Peyer's patch (tissue), 4 donors: ENCODE measurements around the gene STT3B.

Experiments
- POLR2A ChIP-seq, 2 donors: fragments of 450-650 bp; IDR thresholded peaks; one replicate each; pipeline ENCODE4 v1.5.1; 2017; ENCODE audit warnings: antibody characterized with exemption in 2 of 2, mild to moderate bottlenecking in 2 of 2, moderate library complexity in 2 of 2
- TF ChIP-seq, protein P1 (sequence below), 6 experiments: fragments of 450-650 bp in 4 of 6; fragments of 200-600 bp in 2 of 6; sonication (generic) in 1 of 6; IDR thresholded peaks; one replicate each; pipeline ENCODE4 v1.5.1; 2017 to 2019; ENCODE audit warnings: antibody characterized with exemption in 6 of 6, mild to moderate bottlenecking in 3 of 6, moderate library complexity in 1 of 6

- TF ChIP-seq POLR2A (IDR thresholded peaks at IDR 0.05) = no peak
- TF ChIP-seq, protein P1, sequence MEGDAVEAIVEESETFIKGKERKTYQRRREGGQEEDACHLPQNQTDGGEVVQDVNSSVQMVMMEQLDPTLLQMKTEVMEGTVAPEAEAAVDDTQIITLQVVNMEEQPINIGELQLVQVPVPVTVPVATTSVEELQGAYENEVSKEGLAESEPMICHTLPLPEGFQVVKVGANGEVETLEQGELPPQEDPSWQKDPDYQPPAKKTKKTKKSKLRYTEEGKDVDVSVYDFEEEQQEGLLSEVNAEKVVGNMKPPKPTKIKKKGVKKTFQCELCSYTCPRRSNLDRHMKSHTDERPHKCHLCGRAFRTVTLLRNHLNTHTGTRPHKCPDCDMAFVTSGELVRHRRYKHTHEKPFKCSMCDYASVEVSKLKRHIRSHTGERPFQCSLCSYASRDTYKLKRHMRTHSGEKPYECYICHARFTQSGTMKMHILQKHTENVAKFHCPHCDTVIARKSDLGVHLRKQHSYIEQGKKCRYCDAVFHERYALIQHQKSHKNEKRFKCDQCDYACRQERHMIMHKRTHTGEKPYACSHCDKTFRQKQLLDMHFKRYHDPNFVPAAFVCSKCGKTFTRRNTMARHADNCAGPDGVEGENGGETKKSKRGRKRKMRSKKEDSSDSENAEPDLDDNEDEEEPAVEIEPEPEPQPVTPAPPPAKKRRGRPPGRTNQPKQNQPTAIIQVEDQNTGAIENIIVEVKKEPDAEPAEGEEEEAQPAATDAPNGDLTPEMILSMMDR (IDR thresholded peaks at IDR 0.05) = no peak
Observed at GRCh38 chr3:31661993-31662670, 129.4 kb downstream of the STT3B start.
